ENCODE results near the gene GJC2.

Gene GJC2

DNA sequence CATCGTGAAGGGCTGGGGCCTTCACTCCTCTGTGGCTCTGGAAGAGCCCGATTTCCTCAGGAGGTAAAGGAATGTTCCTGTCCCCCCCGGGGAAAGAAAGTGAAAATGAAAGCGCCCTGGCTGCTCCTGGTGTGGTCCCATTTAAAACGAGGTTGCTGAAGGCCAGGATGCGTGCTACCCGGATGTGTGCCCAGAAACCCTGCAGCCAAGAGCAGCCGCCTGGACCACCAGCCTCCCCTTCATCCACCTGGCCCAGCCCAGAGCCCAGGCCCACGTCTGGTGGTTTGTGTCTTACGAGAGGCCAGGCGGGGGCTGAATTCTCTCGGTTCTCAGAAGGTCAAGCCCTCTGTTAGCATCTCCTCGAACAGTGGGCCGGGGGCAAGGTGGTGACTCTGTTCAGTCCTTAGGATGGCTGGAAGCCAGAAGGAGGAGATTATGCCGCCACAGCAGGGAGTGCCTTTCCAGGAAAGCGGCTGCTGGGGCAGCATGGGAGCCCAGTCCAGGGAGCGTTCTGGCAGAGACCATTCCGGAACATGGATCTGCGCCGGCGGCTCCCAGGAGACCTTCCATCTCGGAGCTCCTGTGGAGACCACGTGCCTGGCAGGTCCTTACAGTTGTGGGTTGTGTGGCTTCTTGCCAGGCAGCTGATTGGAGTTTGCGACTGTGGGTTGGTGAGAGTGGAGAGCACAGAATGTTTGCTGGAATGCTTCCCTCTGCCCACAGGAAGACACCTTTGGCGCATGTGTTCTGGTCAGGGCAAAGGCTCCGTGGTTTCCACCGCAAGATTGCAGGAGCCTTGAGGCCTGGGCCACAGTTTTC lies 8.3 kb upstream of the GJC2 start:
- TF ChIP-seq, protein P1, sequence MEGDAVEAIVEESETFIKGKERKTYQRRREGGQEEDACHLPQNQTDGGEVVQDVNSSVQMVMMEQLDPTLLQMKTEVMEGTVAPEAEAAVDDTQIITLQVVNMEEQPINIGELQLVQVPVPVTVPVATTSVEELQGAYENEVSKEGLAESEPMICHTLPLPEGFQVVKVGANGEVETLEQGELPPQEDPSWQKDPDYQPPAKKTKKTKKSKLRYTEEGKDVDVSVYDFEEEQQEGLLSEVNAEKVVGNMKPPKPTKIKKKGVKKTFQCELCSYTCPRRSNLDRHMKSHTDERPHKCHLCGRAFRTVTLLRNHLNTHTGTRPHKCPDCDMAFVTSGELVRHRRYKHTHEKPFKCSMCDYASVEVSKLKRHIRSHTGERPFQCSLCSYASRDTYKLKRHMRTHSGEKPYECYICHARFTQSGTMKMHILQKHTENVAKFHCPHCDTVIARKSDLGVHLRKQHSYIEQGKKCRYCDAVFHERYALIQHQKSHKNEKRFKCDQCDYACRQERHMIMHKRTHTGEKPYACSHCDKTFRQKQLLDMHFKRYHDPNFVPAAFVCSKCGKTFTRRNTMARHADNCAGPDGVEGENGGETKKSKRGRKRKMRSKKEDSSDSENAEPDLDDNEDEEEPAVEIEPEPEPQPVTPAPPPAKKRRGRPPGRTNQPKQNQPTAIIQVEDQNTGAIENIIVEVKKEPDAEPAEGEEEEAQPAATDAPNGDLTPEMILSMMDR (IDR thresholded peaks at IDR 0.05; ENCODE audit: low read depth, low read length), result no peak
- H3K4me3 ChIP-seq (ENCODE audit: low read depth, low read length), result peak overlapping the region; percentile 65

DNA sequence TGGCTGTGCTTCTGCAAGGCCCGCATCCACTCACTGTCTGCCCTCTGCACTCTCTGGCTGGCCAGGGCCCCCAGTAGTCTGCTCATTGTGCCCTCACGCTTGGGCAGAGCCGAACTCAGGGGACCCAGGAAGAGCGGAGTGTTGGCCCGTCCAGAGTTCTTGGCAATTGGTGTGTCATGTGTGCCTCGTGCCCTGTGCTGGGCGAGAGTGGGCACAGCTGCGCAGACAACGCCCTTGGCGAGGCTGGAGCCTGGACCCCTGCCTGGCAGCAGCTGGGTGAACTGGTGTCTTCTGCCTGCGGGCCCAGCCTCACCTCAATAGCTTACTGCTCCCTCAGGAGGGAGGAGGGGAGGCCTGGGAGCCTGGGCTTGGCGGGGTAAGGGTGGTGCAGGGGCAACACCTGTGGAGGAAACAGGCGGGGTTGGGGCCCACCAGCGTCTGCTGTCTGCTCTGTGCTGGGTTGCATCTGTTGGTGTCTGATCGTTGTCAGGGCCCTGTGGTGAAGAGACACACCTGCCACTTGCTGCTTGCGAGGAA lies 7.5 kb upstream of the GJC2 start:
- no peak overlapping the region for H3K4me3 ChIP-seq (ENCODE audit: low read depth, low read length)
- TF ChIP-seq, protein P1 (IDR thresholded peaks at IDR 0.05; ENCODE audit: low read depth, low read length), result no peak

DNA sequence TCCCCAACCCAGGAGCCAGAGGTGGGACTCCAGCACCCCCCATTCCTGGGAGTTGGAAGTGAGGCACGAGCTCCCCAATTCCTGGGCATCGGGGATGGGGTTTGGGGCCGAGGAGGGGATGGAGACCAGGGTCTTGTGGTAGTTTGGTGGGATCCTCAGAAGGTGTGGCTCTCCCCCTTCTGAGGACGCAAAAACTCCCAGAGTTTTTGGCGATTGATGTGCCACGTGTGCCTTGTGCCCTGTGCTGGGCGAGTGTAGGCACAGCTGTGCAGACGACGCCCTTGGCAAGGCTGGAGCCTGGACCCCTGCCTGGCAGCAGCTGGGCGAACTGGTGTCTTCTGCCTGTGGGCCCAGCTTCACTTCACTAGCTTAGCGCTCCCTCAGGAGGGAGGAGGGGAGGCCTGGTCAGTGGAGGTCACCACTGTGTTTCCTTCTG lies 7.0 kb upstream of the GJC2 start:
- H3K4me3 ChIP-seq (ENCODE audit: low read depth, low read length), result no peak overlapping the region
- TF ChIP-seq, protein P1 (IDR thresholded peaks at IDR 0.05; ENCODE audit: low read depth, low read length), result no peak

DNA sequence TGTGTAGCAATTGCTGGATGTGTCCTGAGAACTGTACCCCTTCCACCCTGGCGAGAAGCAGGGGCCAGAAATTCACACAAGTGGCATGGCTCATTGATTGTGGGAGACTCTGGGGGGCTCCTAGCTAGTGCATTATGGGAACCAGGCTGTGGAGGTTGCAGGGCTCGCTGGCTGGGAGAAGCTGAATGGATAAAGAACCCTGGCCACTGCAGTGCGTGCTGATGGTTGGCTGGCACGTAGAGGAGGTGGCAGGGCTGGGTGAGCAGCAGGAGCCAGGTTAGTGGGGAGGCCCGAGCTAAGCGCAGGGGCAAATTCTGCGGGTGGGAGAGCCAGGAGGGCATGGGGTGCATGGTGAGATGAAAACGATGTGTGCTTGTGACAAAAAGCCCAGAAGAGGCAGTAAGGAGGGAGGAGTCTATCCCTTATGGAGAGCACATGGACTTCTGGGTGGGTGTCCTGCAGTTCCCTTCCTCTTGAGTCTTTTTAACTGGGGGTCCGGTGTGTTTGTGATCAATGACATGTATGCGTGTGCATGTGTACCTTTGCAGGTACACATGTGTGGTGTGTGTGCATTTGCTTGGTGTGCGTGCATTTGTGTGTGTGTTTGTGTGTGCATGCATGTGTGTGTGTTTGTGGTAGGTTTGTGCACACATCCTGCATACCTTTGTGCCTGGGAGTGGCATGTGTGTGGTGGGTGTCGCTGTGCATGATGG lies 6.1 kb upstream of the GJC2 start:
- H3K4me3 ChIP-seq (ENCODE audit: low read depth, low read length), result no peak overlapping the region
- TF ChIP-seq, protein P1 (IDR thresholded peaks at IDR 0.05; ENCODE audit: low read depth, low read length), result no peak

DNA sequence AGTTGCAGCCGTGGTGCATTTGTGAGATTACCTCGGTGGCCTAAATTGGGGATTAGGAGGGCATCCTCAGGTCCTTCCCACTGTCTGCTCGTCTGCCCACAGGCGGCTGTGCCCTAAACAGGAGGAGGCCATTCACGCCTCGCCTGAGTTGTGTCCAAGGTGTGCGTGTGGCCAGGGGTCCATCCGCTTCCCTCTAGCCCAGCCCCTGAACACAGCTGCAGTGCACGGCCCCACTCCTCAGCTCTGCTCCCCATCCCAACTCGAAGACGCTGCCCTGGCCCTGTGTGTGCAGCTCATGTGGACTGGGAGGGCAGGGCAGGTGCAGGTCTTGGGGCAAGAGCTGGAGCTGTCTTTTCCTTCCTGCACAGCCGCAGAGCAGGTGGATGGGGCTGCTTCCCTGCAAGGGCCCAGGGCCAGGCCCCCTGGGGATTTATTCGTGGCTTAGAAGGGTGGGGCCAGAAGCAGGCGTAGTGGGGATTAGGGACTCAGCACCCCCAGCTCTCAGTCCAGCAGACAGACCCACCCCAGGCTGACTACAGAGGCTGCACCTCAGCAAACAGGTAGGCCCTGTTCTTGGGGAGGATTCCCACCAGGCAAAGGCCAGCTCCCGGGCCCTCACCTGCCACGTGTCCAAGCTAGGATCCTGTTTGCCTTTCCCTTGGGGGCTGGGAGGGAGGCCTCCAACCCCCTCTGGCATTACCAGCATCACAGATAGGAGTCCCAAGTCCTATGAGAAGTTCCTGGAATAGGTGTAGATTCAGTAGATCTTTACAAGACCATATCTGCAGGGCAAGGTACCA lies 5.3 kb upstream of the GJC2 start:
- no peak overlapping the region for H3K4me3 ChIP-seq (ENCODE audit: low read depth, low read length)
- TF ChIP-seq, protein P1 (IDR thresholded peaks at IDR 0.05; ENCODE audit: low read depth, low read length), result no peak

DNA sequence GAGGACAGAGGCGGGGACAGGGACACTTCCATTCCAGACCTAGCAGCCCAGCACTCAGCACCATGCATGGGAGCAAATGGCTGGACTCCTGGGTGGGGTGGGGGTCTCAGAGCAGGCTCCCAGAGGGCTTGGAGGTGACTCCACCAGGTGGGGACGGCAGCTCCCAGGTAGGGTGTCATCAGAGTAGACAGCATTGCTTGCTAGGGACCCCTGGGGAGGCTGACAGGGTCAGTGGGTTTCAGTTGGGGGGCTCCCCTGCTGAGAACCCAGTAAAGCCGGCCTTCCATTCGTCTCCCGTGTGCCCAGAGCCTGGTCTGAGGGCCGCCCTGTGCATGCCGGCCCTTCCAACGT lies 4.8 kb upstream of the GJC2 start:
- no peak overlapping the region for H3K4me3 ChIP-seq (ENCODE audit: low read depth, low read length)

More for the DNA sequence above, 4.8 kb upstream of the GJC2 start:
- TF ChIP-seq, protein P1 (IDR thresholded peaks at IDR 0.05; ENCODE audit: low read depth, low read length), result no peak

All from WI38 (cell line).